Mesothelial cell of epicardium (in vitro differentiated cells): ENCODE data around the gene SERTM1. TPM values are rescaled to one million over a fixed set of nuclear protein-coding genes. Genes with fewer than 3 reads are reported as not detected.

Experiments
- DNase-seq, 2 experiments: peaks; one replicate each; pipeline ENCODE4 v3.0.0; 2021; ENCODE audit warnings: low spot score in 2 of 2; ENCODE audit not compliant: unreplicated experiment in 2 of 2
- H3K27ac Mint-ChIP-seq: 2 replicates; pipeline ENCODE4 v1.8.0; 2021; ENCODE audit warnings: mixed read lengths
- H3K27me3 Mint-ChIP-seq: 2 replicates; pipeline ENCODE4 v1.8.0; 2021; ENCODE audit warnings: low read depth, mixed read lengths
- H3K36me3 Mint-ChIP-seq: 2 replicates; pipeline ENCODE4 v1.8.0; 2021; ENCODE audit warnings: mixed read lengths
- H3K4me1 Mint-ChIP-seq: 2 replicates; pipeline ENCODE4 v1.8.0; 2021; ENCODE audit warnings: mixed read lengths
- H3K4me3 Mint-ChIP-seq: 2 replicates; pipeline ENCODE4 v1.8.0; 2021; ENCODE audit warnings: mild to moderate bottlenecking, moderate library complexity, mixed read lengths
- H3K9me3 Mint-ChIP-seq: 2 replicates; pipeline ENCODE4 v1.8.0; 2021; ENCODE audit warnings: mixed read lengths
- CTCF ChIP-seq: fragments of 200-600 bp; sonication (generic); IDR thresholded peaks from one replicate; pipeline ENCODE4 v1.5.0; 2021; ENCODE audit warnings: antibody characterized with exemption; ENCODE audit not compliant: unreplicated experiment
- total RNA-seq: library from RNA; stranded (reverse); gene quantifications from 3 replicates; pipeline ENCODE4 v1.2.1, GENCODE V29; 2021

SERTM1 gene
- total RNA-seq, 1 donor from 2014 or later = 2.6 TPM

GRCh38 chr13:36717966-36718545, 44.2 kb downstream of the SERTM1 start:
- Mint-ChIP-seq H3K36me3 (no peaks in the 10 kb centered on the region), H3K4me1 (peaks cover 12% of the 10 kb centered on the region), H3K4me3 (no peak overlapping the region), H3K9me3 (no peaks in the 10 kb centered on the region), H3K27ac (no peak overlapping the region), H3K27me3 (peaks cover 6% of the 10 kb centered on the region)
- no peak for DNase-seq
- no peak for TF ChIP-seq CTCF

GRCh38 chr13:36718686-36719085, 44.9 kb downstream of the SERTM1 start:
- Mint-ChIP-seq H3K4me1 (peaks cover 9% of the 10 kb centered on the region), H3K9me3 (no peaks in the 10 kb centered on the region), H3K36me3 (no peaks in the 10 kb centered on the region), H3K27me3 (peaks cover 6% of the 10 kb centered on the region), H3K4me3 (no peak overlapping the region), H3K27ac (no peak overlapping the region)
- no peak for DNase-seq
- TF ChIP-seq CTCF = no peak

GRCh38 chr13:36724141-36724540, 50.3 kb downstream of the SERTM1 start:
- Mint-ChIP-seq H3K4me1 (peaks cover 7% of the 10 kb centered on the region), H3K27ac (no peak overlapping the region), H3K27me3 (peaks cover 6% of the 10 kb centered on the region), H3K4me3 (no peak overlapping the region), H3K9me3 (no peaks in the 10 kb centered on the region), H3K36me3 (no peaks in the 10 kb centered on the region)
- no peak for TF ChIP-seq CTCF
- no peak for DNase-seq

GRCh38 chr13:36725936-36726335, 52.1 kb downstream of the SERTM1 start:
- peaks cover 7% of the 10 kb centered on the region for H3K4me1 Mint-ChIP-seq
- H3K36me3 Mint-ChIP-seq = no peaks in the 10 kb centered on the region
- TF ChIP-seq CTCF = no peak
- H3K9me3 Mint-ChIP-seq = no peaks in the 10 kb centered on the region
- peaks cover 5% of the 10 kb centered on the region for H3K27me3 Mint-ChIP-seq
- DNase-seq = no peak
- no peak overlapping the region for H3K27ac Mint-ChIP-seq
- no peak overlapping the region for H3K4me3 Mint-ChIP-seq

- peak overlapping the region; percentile 89 for H3K27ac Mint-ChIP-seq
- no peak for DNase-seq
- no peak overlapping the region for H3K4me3 Mint-ChIP-seq
- no peaks in the 10 kb centered on the region for H3K27me3 Mint-ChIP-seq
- no peaks in the 10 kb centered on the region for H3K36me3 Mint-ChIP-seq
- peaks cover 3% of the 10 kb centered on the region for H3K9me3 Mint-ChIP-seq
- peaks cover 7% of the 10 kb centered on the region for H3K4me1 Mint-ChIP-seq
- TF ChIP-seq CTCF = no peak
These were observed 54.2 kb downstream of the SERTM1 start for GRCh38 chr13:36728006-36728405.
